Uterus (tissue), 4 donors: Measurements from ENCODE around the gene WDR4. TPM values are rescaled to one million over a fixed set of nuclear protein-coding genes. Genes with fewer than 3 reads are reported as not detected.

Source experiments
- DNase-seq, 2 donors: peaks; one replicate each; pipeline ENCODE4 v3.0.0-alpha.2; 2019 to 2020
- H3K27ac ChIP-seq, 2 donors: fragments of 200-600 bp; sonication (generic); 1 replicate in 1 of 2; 2 replicates in 1 of 2; pipeline ENCODE4 v1.5.1; 2016 to 2018
- H3K27me3 ChIP-seq, 2 donors: fragments of 200-600 bp; sonication (generic); one replicate each; pipeline ENCODE4 v1.5.1; 2018 to 2019; ENCODE audit warnings: control low read depth in 1 of 2
- H3K36me3 ChIP-seq, 2 donors: fragments of 200-600 bp; sonication (generic); one replicate each; pipeline ENCODE4 v1.5.1; 2019; ENCODE audit warnings: control low read depth in 1 of 2
- H3K4me1 ChIP-seq, 2 donors: fragments of 200-600 bp; sonication (generic); one replicate each; pipeline ENCODE4 v1.5.1; 2018 to 2019; ENCODE audit warnings: control low read depth in 1 of 2
- H3K4me3 ChIP-seq, 2 donors: fragments of 200-600 bp; sonication (generic); 1 replicate in 1 of 2; 2 replicates in 1 of 2; pipeline ENCODE4 v1.5.1; 2018 to 2019; ENCODE audit warnings: mild to moderate bottlenecking in 1 of 2
- H3K9me3 ChIP-seq, 2 donors: fragments of 200-600 bp; sonication (generic); one replicate each; pipeline ENCODE4 v1.5.1; 2019; ENCODE audit warnings: control low read depth in 1 of 2
- CTCF ChIP-seq, 4 experiments: fragments of 200-600 bp in 2 of 4; fragments of 450-650 bp in 2 of 4; sonication (generic) in 2 of 4; IDR thresholded peaks; one replicate each; pipeline ENCODE4 v1.5.1; 2016 to 2019; ENCODE audit warnings: antibody characterized with exemption in 4 of 4, mild to moderate bottlenecking in 2 of 4, moderate library complexity in 1 of 4
- POLR2A ChIP-seq, 2 donors: fragments of 450-650 bp; IDR thresholded peaks; one replicate each; pipeline ENCODE4 v1.6.1; 2016; ENCODE audit warnings: antibody characterized with exemption in 2 of 2, mild to moderate bottlenecking in 1 of 2, moderate library complexity in 1 of 2
- intact Hi-C: fragments of 100-400 bp; cut with DNase I; formaldehyde crosslinking; loops from one replicate; pipeline ENCODE4 v1.15.1; 2023; ENCODE audit warnings: low total_unique reads
- total RNA-seq, 4 donors: library from RNA; depleted of rRNA in 3 of 4; stranded (reverse); fragments of >200 nt in 3 of 4; gene quantifications; one replicate each; pipeline versions ENCODE4 v1.1.0 to v1.2.4, GENCODE V29; 2014 to 2023
- donor health status: DM: yes; HTN: yes; CAD: no.

WDR4 gene
- total RNA-seq, 4 donors from 2014 or later: 6.4 to 19.1 (median 17.8) TPM; not detected in 1

- H3K36me3 ChIP-seq: no peaks in the 10 kb centered on the region
- no peak overlapping the region for H3K27ac ChIP-seq
- no peaks in the 10 kb centered on the region for H3K27me3 ChIP-seq
- no peak for DNase-seq
- H3K9me3 ChIP-seq: no peaks in the 10 kb centered on the region
- no peaks in the 10 kb centered on the region for H3K4me1 ChIP-seq
- intact Hi-C loops: no loop called here
- H3K4me3 ChIP-seq: no peak overlapping the region
- TF ChIP-seq POLR2A (IDR thresholded peaks at IDR 0.05) (no peak), CTCF (IDR thresholded peaks at IDR 0.05) (no peak)
Measured at GRCh38 chr21:42847726-42848125, 31.6 kb downstream of the WDR4 start.

- TF ChIP-seq CTCF (IDR thresholded peaks at IDR 0.05) (no peak), POLR2A (IDR thresholded peaks at IDR 0.05) (no peak)
- Histone ChIP-seq H3K36me3 (no peaks in the 10 kb centered on the region), H3K4me3 (no peak overlapping the region), H3K27me3 (no peaks in the 10 kb centered on the region), H3K4me1 (no peaks in the 10 kb centered on the region), H3K9me3 (no peaks in the 10 kb centered on the region), H3K27ac (no peak overlapping the region)
- DNase-seq: no peak
- intact Hi-C loops: no loop called here
Measured at GRCh38 chr21:42847051-42847707, 32.2 kb downstream of the WDR4 start.

GRCh38 chr21:42846221-42846620 lies 33.1 kb downstream of the WDR4 start:
- H3K36me3 ChIP-seq: no peaks in the 10 kb centered on the region
- DNase-seq: no peak
- no peaks in the 10 kb centered on the region for H3K4me1 ChIP-seq
- H3K9me3 ChIP-seq: no peaks in the 10 kb centered on the region
- no peak for TF ChIP-seq POLR2A (IDR thresholded peaks at IDR 0.05)
- TF ChIP-seq CTCF (IDR thresholded peaks at IDR 0.05): no peak
- intact Hi-C loops: no loop called here
- H3K27me3 ChIP-seq: no peaks in the 10 kb centered on the region
- H3K27ac ChIP-seq: no peak overlapping the region
- no peak overlapping the region for H3K4me3 ChIP-seq

- DNase-seq: no peak
- Histone ChIP-seq H3K27ac (no peak overlapping the region), H3K27me3 (no peaks in the 10 kb centered on the region), H3K9me3 (no peaks in the 10 kb centered on the region), H3K36me3 (no peaks in the 10 kb centered on the region), H3K4me1 (no peaks in the 10 kb centered on the region), H3K4me3 (no peak overlapping the region)
- TF ChIP-seq POLR2A (IDR thresholded peaks at IDR 0.05) (no peak), CTCF (IDR thresholded peaks at IDR 0.05) (no peak)
- intact Hi-C loops: no loop called here
Measured at GRCh38 chr21:42845296-42845965, 33.9 kb downstream of the WDR4 start.

GRCh38 chr21:42844411-42845113 lies 34.8 kb downstream of the WDR4 start:
- Histone ChIP-seq H3K36me3 (no peaks in the 10 kb centered on the region), H3K27me3 (no peaks in the 10 kb centered on the region), H3K4me3 (no peak overlapping the region), H3K4me1 (no peaks in the 10 kb centered on the region), H3K9me3 (no peaks in the 10 kb centered on the region), H3K27ac (no peak overlapping the region)
- TF ChIP-seq CTCF (IDR thresholded peaks at IDR 0.05): no peak
- TF ChIP-seq POLR2A (IDR thresholded peaks at IDR 0.05): no peak
- intact Hi-C loops: no loop called here
- no peak for DNase-seq
